Measurements from ENCODE around the gene BMPER.

DNA sequence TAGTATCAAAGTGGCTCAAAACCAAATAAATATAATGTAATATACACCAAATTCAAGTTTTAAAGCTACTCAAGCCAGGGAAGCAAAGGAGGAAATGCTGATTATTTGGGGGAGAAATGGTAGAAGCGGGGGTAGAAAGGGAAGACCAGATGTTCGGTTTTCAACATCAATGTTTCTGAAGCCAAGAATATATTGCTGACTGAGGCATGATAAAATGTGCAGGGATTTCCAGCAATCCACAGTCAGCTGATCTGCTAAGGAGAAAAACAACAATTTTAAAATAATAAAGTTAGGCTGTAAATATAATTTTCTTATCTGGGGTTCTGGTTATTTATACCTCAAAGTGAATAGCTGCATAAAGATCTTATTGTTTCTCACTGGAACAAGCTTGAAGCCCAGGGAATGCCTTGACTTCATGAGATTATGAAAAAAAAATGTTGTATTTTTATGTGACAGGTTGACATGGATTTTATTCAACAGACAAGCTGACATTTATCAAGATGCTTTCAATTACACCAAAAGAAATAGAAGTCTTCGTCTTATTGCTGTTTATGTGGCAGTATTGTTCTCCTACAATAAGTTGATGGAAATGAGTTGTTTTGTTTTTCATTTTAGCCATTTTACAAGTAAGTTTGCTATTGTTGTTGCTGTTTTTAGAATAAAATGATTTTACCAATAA, 28.6 kb upstream of the BMPER start:
- TF ChIP-seq ZBTB49 (tag by site-specific recombination; IDR thresholded peaks at IDR 0.05; ENCODE audit: low read depth) (no peak), ZFP37 (tag by site-specific recombination; IDR thresholded peaks at IDR 0.05) (no peak), CTCF (tag by site-specific recombination; IDR thresholded peaks at IDR 0.05) (no peak), ZSCAN18 (tag by site-specific recombination; IDR thresholded peaks at IDR 0.05) (no peak), REST (tag by site-specific recombination; IDR thresholded peaks at IDR 0.05) (no peak), ZNF121 (tag by site-specific recombination; IDR thresholded peaks at IDR 0.05) (no peak), ZNF140 (tag by site-specific recombination; IDR thresholded peaks at IDR 0.05) (no peak), ZNF768 (tag by site-specific recombination; IDR thresholded peaks at IDR 0.05) (no peak), ZNF785 (tag by site-specific recombination; IDR thresholded peaks at IDR 0.05) (no peak)
